Keratinocyte (primary cell): ENCODE data around the gene ASTN2. TPM values are rescaled to one million over a fixed set of nuclear protein-coding genes. Genes with fewer than 3 reads are reported as not detected.

Experiments used
- DNase-seq: peaks from one replicate; pipeline ENCODE4 v3.0.0-alpha.2; 2011; ENCODE audit warnings: low read depth, missing footprints, low spot score
- FAIRE-seq: peaks from 2 replicates; lab custom pipeline; 2011; peaks lifted over from hg19 to GRCh38; lab: Jason Lieb, UNC
- H2AFZ ChIP-seq: 2 replicates; pipeline ENCODE4 v1.6.0; 2012; ENCODE audit warnings: low read length, control low read depth, inconsistent platforms; ENCODE audit not compliant: control insufficient read depth
- H3K27ac ChIP-seq: 2 replicates; pipeline ENCODE4 v1.5.1; 2011; ENCODE audit warnings: low read length; ENCODE audit not compliant: control insufficient read depth, insufficient read depth
- H3K27me3 ChIP-seq: 3 replicates; pipeline ENCODE4 v1.6.0; 2011; ENCODE audit warnings: low read length; ENCODE audit not compliant: control insufficient read depth, insufficient read depth; ENCODE audit errors: extremely low read depth
- H3K36me3 ChIP-seq, 2 experiments: 2 replicates in 1 of 2; 3 replicates in 1 of 2; pipeline ENCODE4 v1.5.1; 2011; ENCODE audit warnings: low read length in 2 of 2, mild to moderate bottlenecking in 1 of 2; ENCODE audit not compliant: control insufficient read depth in 2 of 2, insufficient read depth in 2 of 2; ENCODE audit errors: extremely low read depth in 1 of 2
- H3K4me1 ChIP-seq: 3 replicates; pipeline ENCODE4 v1.5.1; 2011; ENCODE audit warnings: low read length; ENCODE audit not compliant: control insufficient read depth, insufficient read depth; ENCODE audit errors: extremely low read depth
- H3K4me2 ChIP-seq: 3 replicates; pipeline ENCODE4 v1.6.0; 2011; ENCODE audit warnings: low read depth, low read length; ENCODE audit not compliant: control insufficient read depth, insufficient read depth; ENCODE audit errors: extremely low read depth
- H3K4me3 ChIP-seq, 3 experiments: fragments of 200-600 bp in 1 of 3; sonication (generic) in 1 of 3; 2 replicates in 2 of 3; 3 replicates in 1 of 3; pipeline ENCODE4 v1.5.1; 2011 to 2016; ENCODE audit warnings: low read length in 3 of 3, mild to moderate bottlenecking in 3 of 3, control low read depth in 2 of 3, inconsistent platforms in 1 of 3, low read depth in 1 of 3, mixed read lengths in 1 of 3, mixed run types in 1 of 3, moderate library complexity in 1 of 3; ENCODE audit not compliant: control insufficient read depth in 2 of 3, insufficient read depth in 2 of 3; ENCODE audit errors: extremely low read depth in 1 of 3
- H3K79me2 ChIP-seq: 2 replicates; pipeline ENCODE4 v1.6.0; 2012; ENCODE audit warnings: low read length; ENCODE audit not compliant: control insufficient read depth, insufficient read depth
- H3K9ac ChIP-seq: 3 replicates; pipeline ENCODE4 v1.6.0; 2011; ENCODE audit warnings: low read length; ENCODE audit not compliant: control insufficient read depth, insufficient read depth; ENCODE audit errors: extremely low read depth
- H3K9me1 ChIP-seq: 3 replicates; pipeline ENCODE4 v1.6.0; 2011; ENCODE audit warnings: low read length; ENCODE audit not compliant: control insufficient read depth, insufficient read depth; ENCODE audit errors: extremely low read depth
- H3K9me3 ChIP-seq: 2 replicates; pipeline ENCODE4 v1.5.1; 2012; ENCODE audit warnings: low read depth, low read length; ENCODE audit not compliant: control insufficient read depth
- H4K20me1 ChIP-seq: 3 replicates; pipeline ENCODE4 v1.6.0; 2011; ENCODE audit warnings: low read length; ENCODE audit not compliant: control insufficient read depth, insufficient read depth; ENCODE audit errors: extremely low read depth
- EZH2 ChIP-seq: IDR thresholded peaks from one replicate; pipeline ENCODE4 v1.6.1; 2012; ENCODE audit warnings: inconsistent platforms, mild to moderate bottlenecking, low read length, moderate library complexity
- dilution Hi-C: fragments of 300-500 bp; cut with MboI; formaldehyde crosslinking; loops from one replicate; pipeline ENCODE4 v1.7.0; 2020; ENCODE audit warnings: low sequenced_read_pairs; ENCODE audit not compliant: extremely low pct_ligation_motif_present
- polyA plus RNA-seq, 5 experiments: library from polyadenylated mRNA; depleted of rRNA in 3 of 5; stranded (reverse) in 3 of 5; stranded (forward) in 1 of 5; unstranded in 1 of 5; fragments of >200 nt; gene quantifications; 1 replicate in 1 of 5; 2 replicates in 3 of 5; 3 replicates in 1 of 5; pipeline versions ENCODE4 v1.2.1 to v1.2.3, GENCODE V29; 2011 to 2012; ENCODE audit warnings: missing spikeins in 2 of 5, low read depth in 1 of 5, low replicate concordance in 1 of 5
- TF ChIP-seq, protein P1 (sequence below), 3 experiments: IDR thresholded peaks in 1 of 3; conservative IDR thresholded peaks in 1 of 3; optimal IDR thresholded peaks in 1 of 3; 2 replicates in 2 of 3; 3 replicates in 1 of 3; pipeline versions ENCODE3 to v1.5.1; 2011; ENCODE audit warnings: low read length in 3 of 3, mild to moderate bottlenecking in 3 of 3, moderate library complexity in 2 of 3, control low read depth in 1 of 3, inconsistent platforms in 1 of 3; ENCODE audit not compliant: insufficient read depth in 2 of 3; ENCODE audit errors: extremely low read depth in 1 of 3

ASTN2 gene
- polyA plus RNA-seq, 1 donor (not counting 4 experiments of a cell fraction or from before 2014, with no cell fraction given): 0.31 TPM

- no peak overlapping the region for H2AFZ ChIP-seq
- no peak overlapping the region for H3K4me2 ChIP-seq
- dilution Hi-C loops: no loop called here
- no peaks in the 10 kb centered on the region for H3K9me1 ChIP-seq
- no peaks in the 10 kb centered on the region for H3K27me3 ChIP-seq
- no peaks in the 10 kb centered on the region for H3K9me3 ChIP-seq
- no peaks in the 10 kb centered on the region for H4K20me1 ChIP-seq
- peaks cover 12% of the 10 kb centered on the region for H3K4me1 ChIP-seq
- no peaks in the 10 kb centered on the region for H3K79me2 ChIP-seq
- no peaks in the 10 kb centered on the region for H3K36me3 ChIP-seq
- H3K27ac ChIP-seq: no peak overlapping the region
- FAIRE-seq (no peak), DNase-seq (no peak)
- TF ChIP-seq, protein P1, sequence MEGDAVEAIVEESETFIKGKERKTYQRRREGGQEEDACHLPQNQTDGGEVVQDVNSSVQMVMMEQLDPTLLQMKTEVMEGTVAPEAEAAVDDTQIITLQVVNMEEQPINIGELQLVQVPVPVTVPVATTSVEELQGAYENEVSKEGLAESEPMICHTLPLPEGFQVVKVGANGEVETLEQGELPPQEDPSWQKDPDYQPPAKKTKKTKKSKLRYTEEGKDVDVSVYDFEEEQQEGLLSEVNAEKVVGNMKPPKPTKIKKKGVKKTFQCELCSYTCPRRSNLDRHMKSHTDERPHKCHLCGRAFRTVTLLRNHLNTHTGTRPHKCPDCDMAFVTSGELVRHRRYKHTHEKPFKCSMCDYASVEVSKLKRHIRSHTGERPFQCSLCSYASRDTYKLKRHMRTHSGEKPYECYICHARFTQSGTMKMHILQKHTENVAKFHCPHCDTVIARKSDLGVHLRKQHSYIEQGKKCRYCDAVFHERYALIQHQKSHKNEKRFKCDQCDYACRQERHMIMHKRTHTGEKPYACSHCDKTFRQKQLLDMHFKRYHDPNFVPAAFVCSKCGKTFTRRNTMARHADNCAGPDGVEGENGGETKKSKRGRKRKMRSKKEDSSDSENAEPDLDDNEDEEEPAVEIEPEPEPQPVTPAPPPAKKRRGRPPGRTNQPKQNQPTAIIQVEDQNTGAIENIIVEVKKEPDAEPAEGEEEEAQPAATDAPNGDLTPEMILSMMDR (optimal IDR thresholded peaks at IDR 0.05 in 1 of 3, IDR thresholded peaks at IDR 0.05 in 1 of 3, conservative IDR thresholded peaks at IDR 0.05 in 1 of 3; ENCODE audit: extremely low read depth in 1 of 3, insufficient read depth in 2 of 3, low read length in 3 of 3): no peak
- no peak for TF ChIP-seq EZH2
- no peak overlapping the region for H3K4me3 ChIP-seq
- no peak overlapping the region for H3K9ac ChIP-seq
These were observed 995.7 kb downstream of the ASTN2 start for GRCh38 chr9:116419181-116419580.

DNA sequence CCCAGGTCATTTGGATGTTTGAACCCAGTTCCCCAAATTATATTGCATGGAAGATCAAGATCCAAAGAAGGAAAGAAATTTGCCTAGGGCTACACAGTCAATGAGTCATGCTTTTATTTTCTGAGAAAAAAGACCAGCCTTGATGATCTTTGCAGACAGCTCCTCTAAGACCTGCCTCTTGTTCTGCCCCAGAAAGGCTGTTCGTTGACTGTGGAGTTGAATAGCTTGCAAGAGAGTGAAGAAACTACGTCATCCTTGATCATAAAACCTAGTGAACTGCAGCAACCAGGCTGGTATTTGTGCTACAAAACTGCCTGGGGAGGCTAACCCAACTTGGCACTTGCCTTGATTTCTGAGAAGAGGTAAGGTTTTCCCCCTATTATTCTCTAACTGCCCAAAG lies 997.4 kb downstream of the ASTN2 start:
- Histone ChIP-seq H3K79me2 (no peaks in the 10 kb centered on the region), H3K27me3 (no peaks in the 10 kb centered on the region), H3K9me3 (no peaks in the 10 kb centered on the region), H4K20me1 (no peaks in the 10 kb centered on the region), H3K4me1 (peaks cover 12% of the 10 kb centered on the region), H3K9me1 (no peaks in the 10 kb centered on the region), H3K9ac (no peak overlapping the region), H3K4me2 (no peak overlapping the region), H2AFZ (no peak overlapping the region), H3K36me3 (no peaks in the 10 kb centered on the region), H3K27ac (no peak overlapping the region), H3K4me3 (no peak overlapping the region)
- TF ChIP-seq, protein P1 (optimal IDR thresholded peaks at IDR 0.05 in 1 of 3, IDR thresholded peaks at IDR 0.05 in 1 of 3, conservative IDR thresholded peaks at IDR 0.05 in 1 of 3; ENCODE audit: extremely low read depth in 1 of 3, insufficient read depth in 2 of 3, low read length in 3 of 3): no peak
- TF ChIP-seq EZH2: no peak
- DNase-seq (peak; percentile 2), FAIRE-seq (no peak)
- dilution Hi-C loops: no loop called here
